Left lung (tissue), 10 donors: Measurements from ENCODE around the gene PEX3. TPM values are rescaled to one million over a fixed set of nuclear protein-coding genes. Genes with fewer than 3 reads are reported as not detected.

Experiments used
- ATAC-seq: fragments of 200-7000 bp; cut with Tn5 transposase; one replicate; pipeline ENCODE4 v1.9.1; 2020; ENCODE audit warnings: moderate library complexity
- DNase-seq, 4 donors: peaks; one replicate each; pipeline ENCODE4 v3.0.0-alpha.2; 2013 to 2020
- H3K27ac ChIP-seq, 2 donors: fragments of 200-600 bp; sonication (generic) in 1 of 2; one replicate each; pipeline versions ENCODE4 v1.5.0 to v1.8.0; 2020 to 2021
- H3K27me3 ChIP-seq, 2 donors: fragments of 200-600 bp; sonication (generic) in 1 of 2; one replicate each; pipeline versions ENCODE4 v1.5.0 to v1.8.0; 2020 to 2021
- H3K36me3 ChIP-seq, 2 donors: fragments of 200-600 bp; sonication (generic) in 1 of 2; one replicate each; pipeline versions ENCODE4 v1.5.0 to v1.8.0; 2020 to 2021
- H3K4me1 ChIP-seq, 2 donors: fragments of 200-600 bp; one replicate each; pipeline ENCODE4 v1.8.0; 2021
- H3K4me3 ChIP-seq, 2 donors: fragments of 200-600 bp; sonication (generic) in 1 of 2; one replicate each; pipeline versions ENCODE4 v1.5.0 to v1.8.0; 2020 to 2021; ENCODE audit warnings: mild to moderate bottlenecking in 1 of 2
- H3K9me3 ChIP-seq, 2 donors: fragments of 200-600 bp; sonication (generic) in 1 of 2; one replicate each; pipeline versions ENCODE4 v1.5.0 to v1.8.0; 2020 to 2021
- intact Hi-C, 2 donors: fragments of 100-400 bp; cut with DNase I; formaldehyde crosslinking; loops; one replicate each; pipeline versions ENCODE4 v1.11.2 to v1.14.2; 2022
- polyA plus RNA-seq, 6 donors: library from polyadenylated mRNA; unstranded; fragments of 120-200 nt; gene quantifications; one replicate each; pipeline ENCODE4 v1.2.1, GENCODE V29; 2013; ENCODE audit not compliant: insufficient read length in 6 of 6
- total RNA-seq, 2 donors: library from RNA; stranded (reverse); fragmentation: NEBNext Ultra II Directional; extraction: Animal tissue kit (Norgen Biotek cat#: 25700); gene quantifications; one replicate each; pipeline ENCODE4 v1.2.1, GENCODE V29; 2021
- TF ChIP-seq, protein P1 (sequence below), 2 donors: fragments of 200-600 bp; sonication (generic) in 1 of 2; IDR thresholded peaks; one replicate each; pipeline versions ENCODE4 v1.5.0 to v1.8.0; 2021; ENCODE audit warnings: antibody characterized with exemption in 2 of 2
- donor health status: DM: no; HTN: yes; CAD: no.
- donor health status: DM: no; HTN: no; CAD: no.

PEX3 gene
- total and polyA plus RNA-seq, 8 donors = 13.4 to 32.8 (median 29.4) TPM

DNA sequence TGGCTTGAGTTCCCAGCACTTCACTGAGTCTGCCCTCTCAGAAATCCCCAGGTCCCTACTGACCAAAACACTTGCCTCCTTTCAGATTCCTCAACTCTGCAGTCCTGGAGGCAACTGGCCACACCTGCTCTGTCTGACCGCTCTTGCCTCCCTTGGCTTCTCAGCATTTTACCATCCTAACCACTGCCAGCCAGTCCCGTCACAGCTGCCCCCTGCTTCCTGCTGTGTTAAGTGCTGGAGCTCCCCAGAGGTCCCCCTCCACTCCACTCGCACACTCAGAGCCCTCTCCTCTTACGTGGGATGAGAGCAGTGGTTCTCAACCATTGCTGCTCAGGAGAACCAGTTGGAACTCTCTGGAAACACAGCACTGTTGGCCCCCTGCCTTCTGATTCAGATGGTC lies 20.6 kb upstream of the PEX3 start:
- Histone ChIP-seq H3K9me3 (no peaks in the 10 kb centered on the region), H3K36me3 (peaks cover 0 to 11% of the 10 kb centered on the region in 2 donors), H3K27me3 (no peaks in the 10 kb centered on the region), H3K27ac (no peak overlapping the region), H3K4me1 (no peaks in the 10 kb centered on the region), H3K4me3 (no peak overlapping the region)
- intact Hi-C loops = loop anchor here in 1 of 2 donors (10.0 kb wide), 1 partner anchor 735 kb away; no protein-coding TSS in a partner anchor
- DNase-seq (no peak), ATAC-seq (no peak)
- TF ChIP-seq, protein P1, sequence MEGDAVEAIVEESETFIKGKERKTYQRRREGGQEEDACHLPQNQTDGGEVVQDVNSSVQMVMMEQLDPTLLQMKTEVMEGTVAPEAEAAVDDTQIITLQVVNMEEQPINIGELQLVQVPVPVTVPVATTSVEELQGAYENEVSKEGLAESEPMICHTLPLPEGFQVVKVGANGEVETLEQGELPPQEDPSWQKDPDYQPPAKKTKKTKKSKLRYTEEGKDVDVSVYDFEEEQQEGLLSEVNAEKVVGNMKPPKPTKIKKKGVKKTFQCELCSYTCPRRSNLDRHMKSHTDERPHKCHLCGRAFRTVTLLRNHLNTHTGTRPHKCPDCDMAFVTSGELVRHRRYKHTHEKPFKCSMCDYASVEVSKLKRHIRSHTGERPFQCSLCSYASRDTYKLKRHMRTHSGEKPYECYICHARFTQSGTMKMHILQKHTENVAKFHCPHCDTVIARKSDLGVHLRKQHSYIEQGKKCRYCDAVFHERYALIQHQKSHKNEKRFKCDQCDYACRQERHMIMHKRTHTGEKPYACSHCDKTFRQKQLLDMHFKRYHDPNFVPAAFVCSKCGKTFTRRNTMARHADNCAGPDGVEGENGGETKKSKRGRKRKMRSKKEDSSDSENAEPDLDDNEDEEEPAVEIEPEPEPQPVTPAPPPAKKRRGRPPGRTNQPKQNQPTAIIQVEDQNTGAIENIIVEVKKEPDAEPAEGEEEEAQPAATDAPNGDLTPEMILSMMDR (IDR thresholded peaks at IDR 0.05) = no peak

DNA sequence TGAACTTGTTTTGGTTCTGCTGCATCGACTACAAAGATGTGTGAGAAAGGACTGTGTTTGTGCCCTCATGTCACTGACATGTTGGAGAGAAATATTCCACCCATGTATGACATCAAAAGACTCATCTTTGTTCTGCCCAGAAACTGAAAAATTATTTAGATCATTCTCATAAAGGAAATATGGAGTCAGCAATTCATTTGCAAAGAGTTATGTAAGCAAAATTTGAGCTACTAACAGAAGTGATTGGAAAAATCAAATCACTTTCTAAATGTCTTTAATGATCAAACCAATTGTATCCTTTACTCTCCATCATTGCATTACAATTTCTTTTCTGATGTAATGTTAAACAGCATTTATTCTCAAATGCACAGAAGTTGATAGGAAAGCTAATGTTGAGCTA lies 19.4 kb upstream of the PEX3 start:
- intact Hi-C loops = no loop called here
- H3K27me3 ChIP-seq = no peaks in the 10 kb centered on the region
- ATAC-seq = no peak

DNA sequence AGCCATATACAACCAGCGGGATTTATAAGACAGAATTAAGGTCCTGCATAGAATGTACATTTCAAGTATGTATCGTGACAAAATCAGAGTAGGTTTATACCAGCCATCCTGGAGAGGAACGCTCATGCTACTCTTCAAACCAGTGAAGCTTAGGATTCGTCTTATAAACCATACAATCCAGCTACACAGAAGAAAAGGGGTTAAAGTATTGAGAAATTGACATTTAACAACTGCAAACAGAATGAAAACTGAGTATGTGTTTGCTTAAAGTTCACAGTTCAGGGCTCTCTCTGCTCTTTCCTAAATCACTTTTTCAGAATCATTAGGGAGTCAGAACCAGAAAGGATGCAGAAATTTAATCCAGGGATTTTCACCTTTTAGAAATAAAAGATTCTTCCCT lies 18.0 kb upstream of the PEX3 start:
- Histone ChIP-seq H3K36me3 (peaks cover 0 to 20% of the 10 kb centered on the region in 2 donors), H3K27ac (no peak overlapping the region), H3K9me3 (no peaks in the 10 kb centered on the region), H3K27me3 (no peaks in the 10 kb centered on the region), H3K4me3 (no peak overlapping the region), H3K4me1 (no peaks in the 10 kb centered on the region)
- TF ChIP-seq, protein P1 (IDR thresholded peaks at IDR 0.05) = no peak
- DNase-seq = no peak
- ATAC-seq = no peak
- intact Hi-C loops = no loop called here

More for the DNA sequence above, 19.4 kb upstream of the PEX3 start:
- DNase-seq = no peak
- H3K4me1 ChIP-seq = no peaks in the 10 kb centered on the region
- H3K9me3 ChIP-seq = no peaks in the 10 kb centered on the region
- peaks cover 0 to 13% of the 10 kb centered on the region in 2 donors for H3K36me3 ChIP-seq
- H3K4me3 ChIP-seq = no peak overlapping the region
- TF ChIP-seq, protein P1 (IDR thresholded peaks at IDR 0.05) = no peak
- H3K27ac ChIP-seq = no peak overlapping the region

DNA sequence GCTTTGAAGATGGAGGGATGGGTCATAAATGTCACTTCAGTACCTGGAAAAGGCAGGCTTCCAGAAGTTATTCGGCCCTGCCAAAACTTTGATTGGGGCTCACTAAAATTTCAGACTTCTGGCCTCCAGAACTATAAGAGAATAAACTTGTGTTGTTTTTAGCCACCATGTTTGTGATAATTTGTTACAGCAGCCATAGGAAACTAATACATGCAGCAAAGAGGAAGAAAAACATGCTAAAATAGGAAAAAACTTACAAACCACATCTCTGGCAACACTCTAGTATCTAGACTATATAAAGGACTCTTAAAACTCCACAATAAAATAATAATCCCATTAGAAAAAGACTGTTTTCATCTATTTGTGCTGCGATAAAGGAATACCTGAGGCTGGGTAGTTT lies 9.6 kb upstream of the PEX3 start:
- intact Hi-C loops = no loop called here

DNA sequence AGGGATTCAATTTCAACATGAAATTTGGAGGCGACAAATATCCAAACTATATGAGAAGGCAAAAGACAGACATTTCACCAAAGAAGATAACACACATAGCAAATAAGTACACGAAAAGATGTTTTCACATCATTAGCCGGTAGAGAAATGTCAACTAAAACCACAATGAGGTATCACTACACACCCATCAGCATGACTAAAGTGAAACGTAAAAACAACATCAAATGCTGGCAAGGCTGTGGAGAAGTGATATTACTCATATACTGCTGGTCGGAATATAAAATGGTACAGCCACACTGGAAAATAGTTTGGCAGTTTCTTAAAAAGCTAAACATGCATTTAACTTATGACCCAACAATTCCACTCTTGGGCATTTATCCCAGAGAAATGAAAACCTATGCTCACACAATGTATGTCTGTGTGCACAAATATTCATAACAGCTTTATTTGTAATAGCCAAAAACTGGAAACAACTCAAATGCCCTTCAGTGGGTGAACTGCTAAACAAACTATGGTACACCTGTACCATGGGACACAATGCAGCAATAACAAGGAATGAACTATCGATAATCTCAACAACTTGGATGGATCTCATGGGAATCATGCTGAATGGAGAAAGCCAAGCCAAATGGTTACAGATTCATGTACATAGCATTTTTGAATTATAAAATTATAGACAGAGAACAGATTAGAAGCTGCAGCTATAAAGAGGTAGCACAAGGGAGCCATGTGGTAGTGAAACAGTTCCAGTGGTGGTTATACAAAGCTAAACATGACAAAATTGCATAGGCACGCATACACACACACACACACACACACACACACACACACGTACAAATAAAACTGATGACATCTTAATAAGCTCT lies 8.7 kb upstream of the PEX3 start:
- H3K27ac ChIP-seq = no peak overlapping the region
- peaks cover 0 to 13% of the 10 kb centered on the region in 2 donors for H3K36me3 ChIP-seq
- H3K9me3 ChIP-seq = no peaks in the 10 kb centered on the region
- H3K27me3 ChIP-seq = no peaks in the 10 kb centered on the region
- intact Hi-C loops = no loop called here
- H3K4me1 ChIP-seq = no peaks in the 10 kb centered on the region
- no peak overlapping the region for H3K4me3 ChIP-seq
- DNase-seq = no peak
- TF ChIP-seq, protein P1 (IDR thresholded peaks at IDR 0.05) = no peak
- no peak for ATAC-seq

More for the DNA sequence above, 9.6 kb upstream of the PEX3 start:
- Histone ChIP-seq H3K4me1 (no peaks in the 10 kb centered on the region), H3K36me3 (peaks cover 0 to 22% of the 10 kb centered on the region in 2 donors), H3K27me3 (no peaks in the 10 kb centered on the region), H3K4me3 (no peak overlapping the region), H3K9me3 (no peaks in the 10 kb centered on the region), H3K27ac (no peak overlapping the region)
- no peak for ATAC-seq
- DNase-seq = no peak
- TF ChIP-seq, protein P1 (IDR thresholded peaks at IDR 0.05) = no peak
